Prostate gland (tissue), 2 donors: ENCODE data around the gene DAB1. TPM values are rescaled to one million over a fixed set of nuclear protein-coding genes. Genes with fewer than 3 reads are reported as not detected.

ENCODE experiments used
- DNase-seq: peaks from one replicate; pipeline ENCODE4 v3.0.0-alpha.2; 2019; ENCODE audit warnings: low spot score
- H3K27ac ChIP-seq, 2 donors: fragments of 200-600 bp; sonication (generic); 2 replicates each; pipeline ENCODE4 v1.5.1; 2017 to 2019
- H3K27me3 ChIP-seq: fragments of 200-600 bp; sonication (generic); replicated peaks from 2 replicates; pipeline ENCODE4 v1.5.1; 2019; ENCODE audit not compliant: insufficient read depth
- H3K36me3 ChIP-seq, 2 donors: fragments of 200-600 bp; sonication (generic); 1 replicate in 1 of 2; 2 replicates in 1 of 2; pipeline versions ENCODE4 v1.5.1 to v1.8.1; 2017 to 2019
- H3K4me1 ChIP-seq: fragments of 200-600 bp; sonication (generic); replicated peaks from 2 replicates; pipeline ENCODE4 v1.5.1; 2019
- H3K4me3 ChIP-seq, 2 donors: fragments of 200-600 bp; sonication (generic); 2 replicates each; pipeline ENCODE4 v1.5.1; 2017 to 2019
- H3K9me3 ChIP-seq: fragments of 200-600 bp; sonication (generic); 2 replicates; pipeline ENCODE4 v1.5.1; 2017
- POLR2A ChIP-seq: fragments of 450-650 bp; IDR thresholded peaks from one replicate; pipeline ENCODE4 v1.6.1; 2016; ENCODE audit warnings: antibody characterized with exemption, mild to moderate bottlenecking
- POLR2AphosphoS5 ChIP-seq: sonication (generic); formaldehyde crosslinking; IDR thresholded peaks from one replicate; pipeline ENCODE4 v1.6.1; 2017; ENCODE audit warnings: antibody characterized with exemption
- WGBS: methylation state at CpG from one replicate; pipeline ENCODE4 v1.1.5; 2018; 5-methylcytosine and 5-hydroxymethylcytosine counted together
- intact Hi-C: fragments of 100-400 bp; cut with DNase I; formaldehyde crosslinking; loops from one replicate; pipeline ENCODE4 v1.14.2; 2022
- total RNA-seq, 2 donors: library from RNA; depleted of rRNA; stranded (reverse); fragments of >200 nt; gene quantifications; one replicate each; pipeline ENCODE4 v1.1.0, GENCODE V29; 2016
- TF ChIP-seq, protein P1 (sequence below), 4 experiments: fragments of 200-600 bp in 2 of 4; fragments of 450-650 bp in 2 of 4; sonication (generic) in 2 of 4; IDR thresholded peaks; 1 replicate in 3 of 4; 2 replicates in 1 of 4; pipeline ENCODE4 v1.5.1; 2016 to 2019; ENCODE audit warnings: antibody characterized with exemption in 4 of 4, mild to moderate bottlenecking in 2 of 4, moderate library complexity in 2 of 4

DAB1 gene
- total RNA-seq, 2 donors from 2014 or later, result 0.64 to 3.6 TPM

DNA sequence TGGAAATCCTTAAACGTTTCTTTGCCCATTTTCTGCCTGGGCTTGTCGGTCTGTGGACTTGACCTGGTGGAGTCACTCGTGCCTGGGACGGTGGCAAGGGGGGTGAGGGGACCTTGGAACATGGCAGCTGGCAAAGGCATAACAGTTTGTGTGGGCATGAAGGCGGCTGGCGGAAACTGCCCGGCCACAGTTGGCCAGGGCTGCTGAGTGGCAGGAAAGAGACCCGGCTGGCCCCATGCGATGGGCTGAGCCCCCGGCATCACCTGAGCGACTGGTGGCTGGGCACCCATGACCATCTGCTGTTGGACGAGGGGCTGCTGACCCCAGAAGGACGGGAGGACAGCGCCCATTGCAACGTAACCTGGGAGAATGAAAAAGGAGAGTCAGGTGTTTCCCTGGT, 408.8 kb downstream of the DAB1 start:
- no peak overlapping the region for H3K27ac ChIP-seq
- no peak for DNase-seq
- no peaks in the 10 kb centered on the region for H3K27me3 ChIP-seq
- 86% methylated on average over 15 of the region's 15 CpGs for WGBS
- TF ChIP-seq, protein P1, sequence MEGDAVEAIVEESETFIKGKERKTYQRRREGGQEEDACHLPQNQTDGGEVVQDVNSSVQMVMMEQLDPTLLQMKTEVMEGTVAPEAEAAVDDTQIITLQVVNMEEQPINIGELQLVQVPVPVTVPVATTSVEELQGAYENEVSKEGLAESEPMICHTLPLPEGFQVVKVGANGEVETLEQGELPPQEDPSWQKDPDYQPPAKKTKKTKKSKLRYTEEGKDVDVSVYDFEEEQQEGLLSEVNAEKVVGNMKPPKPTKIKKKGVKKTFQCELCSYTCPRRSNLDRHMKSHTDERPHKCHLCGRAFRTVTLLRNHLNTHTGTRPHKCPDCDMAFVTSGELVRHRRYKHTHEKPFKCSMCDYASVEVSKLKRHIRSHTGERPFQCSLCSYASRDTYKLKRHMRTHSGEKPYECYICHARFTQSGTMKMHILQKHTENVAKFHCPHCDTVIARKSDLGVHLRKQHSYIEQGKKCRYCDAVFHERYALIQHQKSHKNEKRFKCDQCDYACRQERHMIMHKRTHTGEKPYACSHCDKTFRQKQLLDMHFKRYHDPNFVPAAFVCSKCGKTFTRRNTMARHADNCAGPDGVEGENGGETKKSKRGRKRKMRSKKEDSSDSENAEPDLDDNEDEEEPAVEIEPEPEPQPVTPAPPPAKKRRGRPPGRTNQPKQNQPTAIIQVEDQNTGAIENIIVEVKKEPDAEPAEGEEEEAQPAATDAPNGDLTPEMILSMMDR (IDR thresholded peaks at IDR 0.05), result no peak
- TF ChIP-seq POLR2A (no peak), POLR2AphosphoS5 (no peak)
- no peaks in the 10 kb centered on the region for H3K36me3 ChIP-seq
- H3K4me1 ChIP-seq, result no peaks in the 10 kb centered on the region
- no peak overlapping the region for H3K4me3 ChIP-seq
- intact Hi-C loops, result no loop called here
- no peaks in the 10 kb centered on the region for H3K9me3 ChIP-seq

DNA sequence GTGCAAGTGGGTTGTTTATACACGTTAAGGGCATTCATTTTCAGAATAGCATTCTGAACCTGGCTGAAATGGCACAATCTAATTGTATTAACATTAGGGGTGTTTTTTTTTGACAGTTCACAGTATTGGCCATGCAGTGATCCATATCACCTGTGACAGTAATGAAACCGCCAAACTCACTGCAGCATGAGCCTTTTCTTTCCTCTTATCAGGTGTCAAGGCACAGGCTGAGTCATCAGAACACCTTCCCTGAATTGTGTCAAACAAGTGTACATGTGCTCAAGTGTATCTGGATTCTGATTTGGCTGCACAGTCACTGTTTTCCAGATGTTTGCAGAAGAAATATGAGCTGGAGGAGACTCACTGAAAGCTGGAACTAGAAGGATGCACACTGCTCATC, 410.3 kb downstream of the DAB1 start:
- Histone ChIP-seq H3K27me3 (no peaks in the 10 kb centered on the region), H3K36me3 (no peaks in the 10 kb centered on the region), H3K4me1 (no peaks in the 10 kb centered on the region), H3K4me3 (no peak overlapping the region), H3K27ac (no peak overlapping the region), H3K9me3 (no peaks in the 10 kb centered on the region)
- WGBS, result 84% methylated on average over 2 of the region's 2 CpGs
- TF ChIP-seq POLR2A, result no peak
- TF ChIP-seq, protein P1 (IDR thresholded peaks at IDR 0.05), result no peak
- no peak for TF ChIP-seq POLR2AphosphoS5
- no peak for DNase-seq
- intact Hi-C loops, result no loop called here

DNA sequence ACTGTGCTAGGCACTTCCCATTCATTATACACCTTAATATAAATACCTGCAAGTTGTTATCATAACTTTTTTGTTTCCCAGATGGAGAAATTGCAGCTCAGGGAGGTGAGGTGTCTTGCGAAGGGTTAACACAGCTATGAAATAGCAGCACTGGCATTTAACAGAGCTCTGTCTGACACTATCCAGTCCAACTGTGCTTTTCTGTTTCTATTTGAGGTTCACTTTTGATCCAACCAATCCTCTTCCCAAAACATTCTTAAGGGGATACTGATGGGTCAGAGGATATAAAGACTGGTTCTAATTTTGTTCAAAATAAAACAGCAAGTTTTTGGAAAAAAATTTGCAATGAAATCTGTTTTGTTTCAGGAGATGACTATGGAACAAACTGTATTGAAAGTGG, 411.5 kb downstream of the DAB1 start:
- no peak for DNase-seq
- intact Hi-C loops, result no loop called here

DNA sequence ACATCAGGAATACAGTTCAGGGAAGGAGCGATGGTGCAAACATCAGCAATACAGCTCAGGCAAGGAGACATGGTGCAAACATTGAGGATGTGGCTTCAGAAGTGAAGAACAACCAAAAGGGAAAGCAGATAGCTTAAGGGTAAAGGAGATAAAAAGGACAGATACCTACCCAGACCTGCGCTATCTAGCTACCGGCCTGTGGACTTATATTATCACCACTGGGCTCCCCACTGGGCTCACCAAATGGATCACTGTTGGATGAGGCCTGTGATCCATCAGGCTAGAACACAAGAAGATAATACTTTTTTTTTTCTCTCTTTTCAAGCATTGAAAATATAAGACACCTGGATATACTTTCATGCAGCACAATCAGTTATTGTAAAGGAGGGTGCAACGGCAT, 413.3 kb downstream of the DAB1 start:
- intact Hi-C loops, result no loop called here
- no peak overlapping the region for H3K4me3 ChIP-seq
- no peaks in the 10 kb centered on the region for H3K27me3 ChIP-seq
- H3K4me1 ChIP-seq, result no peaks in the 10 kb centered on the region
- H3K36me3 ChIP-seq, result no peaks in the 10 kb centered on the region
- WGBS, result 94% methylated on average over 4 of the region's 4 CpGs
- no peak for DNase-seq
- TF ChIP-seq, protein P1 (IDR thresholded peaks at IDR 0.05), result no peak
- TF ChIP-seq POLR2AphosphoS5 (no peak), POLR2A (no peak)
- no peak overlapping the region for H3K27ac ChIP-seq
- H3K9me3 ChIP-seq, result no peaks in the 10 kb centered on the region

More for the DNA sequence above, 411.5 kb downstream of the DAB1 start:
- H3K4me1 ChIP-seq, result no peaks in the 10 kb centered on the region
- no peak overlapping the region for H3K4me3 ChIP-seq
- no peaks in the 10 kb centered on the region for H3K36me3 ChIP-seq
- 81% methylated on average over 1 of the region's 1 CpG for WGBS
- H3K27me3 ChIP-seq, result no peaks in the 10 kb centered on the region
- no peaks in the 10 kb centered on the region for H3K9me3 ChIP-seq
- TF ChIP-seq POLR2A, result no peak
- TF ChIP-seq, protein P1 (IDR thresholded peaks at IDR 0.05), result no peak
- no peak overlapping the region for H3K27ac ChIP-seq

DNA sequence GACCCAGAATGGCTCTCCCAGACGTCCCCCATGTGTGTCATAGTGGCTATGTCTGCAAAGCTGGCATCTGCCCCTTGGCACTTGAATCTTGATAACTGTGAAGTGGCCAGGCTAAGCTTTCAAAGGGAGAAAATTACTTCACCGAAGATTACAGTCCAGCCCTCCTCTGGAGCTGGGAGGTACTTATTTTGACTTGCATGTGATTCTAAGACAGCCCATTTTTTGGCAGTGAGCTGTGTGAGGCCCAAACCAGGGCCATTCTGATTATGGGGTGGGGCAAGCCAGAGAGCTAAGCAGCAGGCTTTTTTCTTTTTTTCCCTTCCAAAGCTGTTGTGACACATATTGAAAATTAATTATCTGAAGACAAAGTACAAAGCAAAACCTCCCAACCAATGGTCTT, 415.9 kb downstream of the DAB1 start:
- no peaks in the 10 kb centered on the region for H3K4me1 ChIP-seq
- DNase-seq, result no peak
- no peaks in the 10 kb centered on the region for H3K9me3 ChIP-seq
- H3K27ac ChIP-seq, result no peak overlapping the region
- H3K27me3 ChIP-seq, result no peaks in the 10 kb centered on the region
- WGBS, result 84% methylated on average over 2 of the region's 2 CpGs
- TF ChIP-seq POLR2AphosphoS5 (no peak), POLR2A (no peak)
- TF ChIP-seq, protein P1 (IDR thresholded peaks at IDR 0.05), result no peak
- H3K4me3 ChIP-seq, result no peak overlapping the region
- intact Hi-C loops, result no loop called here
- H3K36me3 ChIP-seq, result no peaks in the 10 kb centered on the region
